ENCODE results near the gene SLC27A2.
"Not testable (repeated sequence)": the region's sequence is repeated elsewhere in the genome, so short reads cannot be mapped to it uniquely, and the experiment has no call there.

Gene SLC27A2

GRCh38 chr15:50181969-50182218 is at the start of gene SLC27A2:
TSS of gene SLC27A2 (plus strand) at chr15:50182196. CDS start at chr15:50182428, 232 bp downstream.
- DNase-seq, result peak; percentile 8

GRCh38 chr15:50132251-50132984 is 49.6 kb upstream of the SLC27A2 start:
- not testable (repeated sequence) for DNase-seq

GRCh38 chr15:50134524-50135024 is 47.4 kb upstream of the SLC27A2 start:
- no peak for DNase-seq

GRCh38 chr15:50135031-50135551 is 46.9 kb upstream of the SLC27A2 start:
- DNase-seq, result no peak

- no peak for DNase-seq
Observed at GRCh38 chr15:50137330-50137761, 44.6 kb upstream of the SLC27A2 start.

GRCh38 chr15:50137893-50138292 is 44.1 kb upstream of the SLC27A2 start:
- no peak for DNase-seq

GRCh38 chr15:50138391-50138790 is 43.6 kb upstream of the SLC27A2 start:
- no peak for DNase-seq

- DNase-seq, result no peak
Observed at GRCh38 chr15:50140098-50140497, 41.9 kb upstream of the SLC27A2 start.

- DNase-seq, result no peak
Observed at GRCh38 chr15:50140983-50141382, 41.0 kb upstream of the SLC27A2 start.

- no peak for DNase-seq
Observed at GRCh38 chr15:50141856-50142255, 40.1 kb upstream of the SLC27A2 start.

GRCh38 chr15:50143255-50143860 is 38.6 kb upstream of the SLC27A2 start:
- no peak for DNase-seq

GRCh38 chr15:50144341-50145120 is 37.5 kb upstream of the SLC27A2 start:
- no peak for DNase-seq

GRCh38 chr15:50145451-50145872 is 36.5 kb upstream of the SLC27A2 start:
- DNase-seq, result peak; percentile 10

GRCh38 chr15:50146632-50147031 is 35.4 kb upstream of the SLC27A2 start:
- no peak for DNase-seq

- no peak for DNase-seq
Observed at GRCh38 chr15:50148362-50148963, 33.5 kb upstream of the SLC27A2 start.

GRCh38 chr15:50149090-50149489 is 32.9 kb upstream of the SLC27A2 start:
- DNase-seq, result no peak

GRCh38 chr15:50150349-50150748 is 31.6 kb upstream of the SLC27A2 start:
- no peak for DNase-seq

GRCh38 chr15:50150851-50151250 is 31.1 kb upstream of the SLC27A2 start:
- no peak for DNase-seq

GRCh38 chr15:50151476-50151875 is 30.5 kb upstream of the SLC27A2 start:
- no peak for DNase-seq

GRCh38 chr15:50158236-50158635 is 23.8 kb upstream of the SLC27A2 start:
- not testable (repeated sequence) for DNase-seq

- no peak for DNase-seq
Observed at GRCh38 chr15:50162969-50163718, 18.9 kb upstream of the SLC27A2 start.

GRCh38 chr15:50163719-50164410 is 18.1 kb upstream of the SLC27A2 start:
- no peak for DNase-seq

Data from NCI-H1105 (cell line).